Hepatocyte (in vitro differentiated cells): ENCODE measurements around the gene KCNJ14. TPM values are rescaled to one million over a fixed set of nuclear protein-coding genes. Genes with fewer than 3 reads are reported as not detected.

Source experiments
- DNase-seq: peaks from one replicate; pipeline ENCODE4 v3.0.0-alpha.2; 2016; ENCODE audit warnings: low spot score
- H2AFZ ChIP-seq: fragments of 200-600 bp; sonication (generic); 2 replicates; pipeline ENCODE4 v1.6.0; 2016; ENCODE audit warnings: antibody characterized with exemption, mild to moderate bottlenecking
- H3K27ac ChIP-seq: fragments of 200-600 bp; sonication (generic); 2 replicates; pipeline ENCODE4 v1.5.1; 2016; ENCODE audit warnings: mild to moderate bottlenecking
- H3K27me3 ChIP-seq: fragments of 200-600 bp; sonication (generic); 2 replicates; pipeline ENCODE4 v1.6.1; 2016
- H3K36me3 ChIP-seq: fragments of 200-600 bp; sonication (generic); replicated peaks from 2 replicates; pipeline ENCODE4 v1.5.1; 2016; ENCODE audit warnings: low read depth; ENCODE audit not compliant: insufficient read depth
- H3K4me1 ChIP-seq: fragments of 200-600 bp; sonication (generic); 2 replicates; pipeline ENCODE4 v1.5.1; 2016; ENCODE audit warnings: mild to moderate bottlenecking, moderate library complexity; ENCODE audit not compliant: insufficient read depth
- H3K4me2 ChIP-seq: fragments of 200-600 bp; sonication (generic); 2 replicates; pipeline ENCODE4 v1.6.0; 2016
- H3K4me3 ChIP-seq: fragments of 200-600 bp; sonication (generic); 2 replicates; pipeline ENCODE4 v1.5.1; 2016; ENCODE audit warnings: mild to moderate bottlenecking
- H3K79me2 ChIP-seq: fragments of 200-600 bp; sonication (generic); 2 replicates; pipeline ENCODE4 v1.6.0; 2017; ENCODE audit warnings: mild to moderate bottlenecking
- H3K9me2 ChIP-seq: fragments of 200-600 bp; sonication (generic); replicated peaks from 2 replicates; pipeline ENCODE4 v1.6.0; 2017; ENCODE audit warnings: mild to moderate bottlenecking; ENCODE audit not compliant: insufficient read depth
- H3K9me3 ChIP-seq: fragments of 200-600 bp; sonication (generic); 2 replicates; pipeline ENCODE4 v1.5.1; 2016; ENCODE audit warnings: low read depth, mild to moderate bottlenecking
- H4K20me1 ChIP-seq: fragments of 200-600 bp; sonication (generic); 2 replicates; pipeline ENCODE4 v1.6.0; 2016; ENCODE audit warnings: mild to moderate bottlenecking; ENCODE audit not compliant: insufficient read depth, poor library complexity, severe bottlenecking
- EZH2 ChIP-seq: fragments of 200-600 bp; sonication (generic); IDR thresholded peaks from 2 replicates; pipeline ENCODE4 v1.6.1; 2016; ENCODE audit warnings: antibody characterized with exemption, mild to moderate bottlenecking, borderline replicate concordance
- EZH2phosphoT487 ChIP-seq: fragments of 200-600 bp; sonication (generic); IDR thresholded peaks from one replicate; pipeline ENCODE4 v1.6.1; 2018; ENCODE audit warnings: antibody characterized with exemption, mild to moderate bottlenecking, low read depth, moderate library complexity; ENCODE audit not compliant: unreplicated experiment, severe bottlenecking
- whole genome bisulfite sequencing: methylation state at CpG from one replicate; pipeline ENCODE4 v1.1.6; 2016; ENCODE audit warnings: low lambda C conversion rate; ENCODE audit errors: missing lambda C conversion rate; 5-methylcytosine and 5-hydroxymethylcytosine counted together
- polyA plus RNA-seq: library from polyadenylated mRNA; unstranded; fragments of >200 nt; fragmentation: Nextera tagmentation; extraction: Ambion mirVana; gene quantifications from 2 replicates; pipeline ENCODE4 v1.2.1, GENCODE V29; 2016
- total RNA-seq: library from RNA; depleted of rRNA; stranded (reverse); fragments of >200 nt; gene quantifications from 2 replicates; pipeline ENCODE4 v1.2.3, GENCODE V29; 2014
- TF ChIP-seq, protein P1 (sequence below): fragments of 200-600 bp; sonication (generic); IDR thresholded peaks from 2 replicates; pipeline ENCODE4 v1.5.1; 2016; ENCODE audit warnings: antibody characterized with exemption, mild to moderate bottlenecking; ENCODE audit not compliant: poor library complexity

The KCNJ14 gene
- total and polyA plus RNA-seq, 2 experiments from 2014 or later, result 0.70 to 1.1 TPM

GRCh38 chr19:48511800-48512503, 56.6 kb downstream of the KCNJ14 start, which contains the start of gene LMTK3:
Gene LMTK3 (minus strand): TSS chr19:48511835. CDS start chr19:48511576, 259 bp downstream.
- H2AFZ ChIP-seq, result peak within 1 kb of the TSS; percentile 71
- 41% methylated on average over 21 of the region's 32 CpGs for WGBS

DNA sequence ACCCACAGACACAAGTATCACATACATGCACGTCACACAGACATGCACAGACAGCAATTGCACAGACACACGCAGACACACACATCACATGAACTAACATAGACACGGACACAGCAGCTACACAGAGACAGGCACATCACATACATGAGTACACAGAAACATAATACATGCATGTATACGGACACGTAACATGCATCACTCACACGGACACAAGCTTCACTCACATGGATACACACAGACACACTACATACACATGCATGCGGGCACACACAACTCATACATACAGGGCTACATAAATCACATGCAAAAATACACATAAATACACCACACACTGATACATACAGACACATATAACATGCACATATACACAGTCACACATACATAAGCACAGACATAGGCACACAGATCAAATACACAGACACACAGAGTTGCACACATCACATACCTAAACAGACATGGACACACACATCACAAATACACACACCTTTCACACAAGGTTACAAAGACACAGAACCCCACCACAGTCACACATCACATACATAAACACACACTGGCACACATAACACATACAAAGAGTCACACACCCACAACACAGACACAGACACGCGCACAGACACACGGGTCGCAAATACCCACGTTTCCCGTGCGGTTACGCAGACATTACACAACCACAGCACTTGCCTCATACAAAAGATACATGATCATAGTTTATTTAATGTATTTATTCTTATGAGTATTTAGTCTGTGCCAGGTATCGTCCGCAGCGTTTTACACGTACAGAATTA, 57.3 kb downstream of the KCNJ14 start:
- no peak overlapping the region for H2AFZ ChIP-seq
- no peaks in the 10 kb centered on the region for H4K20me1 ChIP-seq
- H3K4me3 ChIP-seq, result no peak overlapping the region
- no peaks in the 10 kb centered on the region for H3K4me1 ChIP-seq
- TF ChIP-seq EZH2phosphoT487 (no peak), EZH2 (no peak)
- TF ChIP-seq, protein P1, sequence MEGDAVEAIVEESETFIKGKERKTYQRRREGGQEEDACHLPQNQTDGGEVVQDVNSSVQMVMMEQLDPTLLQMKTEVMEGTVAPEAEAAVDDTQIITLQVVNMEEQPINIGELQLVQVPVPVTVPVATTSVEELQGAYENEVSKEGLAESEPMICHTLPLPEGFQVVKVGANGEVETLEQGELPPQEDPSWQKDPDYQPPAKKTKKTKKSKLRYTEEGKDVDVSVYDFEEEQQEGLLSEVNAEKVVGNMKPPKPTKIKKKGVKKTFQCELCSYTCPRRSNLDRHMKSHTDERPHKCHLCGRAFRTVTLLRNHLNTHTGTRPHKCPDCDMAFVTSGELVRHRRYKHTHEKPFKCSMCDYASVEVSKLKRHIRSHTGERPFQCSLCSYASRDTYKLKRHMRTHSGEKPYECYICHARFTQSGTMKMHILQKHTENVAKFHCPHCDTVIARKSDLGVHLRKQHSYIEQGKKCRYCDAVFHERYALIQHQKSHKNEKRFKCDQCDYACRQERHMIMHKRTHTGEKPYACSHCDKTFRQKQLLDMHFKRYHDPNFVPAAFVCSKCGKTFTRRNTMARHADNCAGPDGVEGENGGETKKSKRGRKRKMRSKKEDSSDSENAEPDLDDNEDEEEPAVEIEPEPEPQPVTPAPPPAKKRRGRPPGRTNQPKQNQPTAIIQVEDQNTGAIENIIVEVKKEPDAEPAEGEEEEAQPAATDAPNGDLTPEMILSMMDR, result no peak
- no peaks in the 10 kb centered on the region for H3K79me2 ChIP-seq
- no peak overlapping the region for H3K27ac ChIP-seq
- no peaks in the 10 kb centered on the region for H3K9me3 ChIP-seq
- H3K9me2 ChIP-seq, result no peaks in the 10 kb centered on the region
- peaks cover 12% of the 10 kb centered on the region for H3K27me3 ChIP-seq
- no peaks in the 10 kb centered on the region for H3K36me3 ChIP-seq
- H3K4me2 ChIP-seq, result peak overlapping the region; percentile 97
- no peak for DNase-seq
- 76% methylated on average over 19 of the region's 19 CpGs for WGBS

More at GRCh38 chr19:48511800-48512503, 56.6 kb downstream of the KCNJ14 start, which contains the start of gene LMTK3:
- Histone ChIP-seq H3K9me2 (no peaks in the 10 kb centered on the region), H3K27me3 (peaks cover 12% of the 10 kb centered on the region), H3K36me3 (no peaks in the 10 kb centered on the region), H3K79me2 (no peaks in the 10 kb centered on the region), H3K4me1 (no peaks in the 10 kb centered on the region), H3K9me3 (no peaks in the 10 kb centered on the region), H3K4me2 (peak within 1 kb of the TSS; percentile 89), H4K20me1 (no peaks in the 10 kb centered on the region), H3K27ac (no peak within 1 kb of the TSS), H3K4me3 (peak within 1 kb of the TSS; percentile 28)
- no peak for DNase-seq
- TF ChIP-seq EZH2phosphoT487 (no peak), EZH2 (no peak)
- TF ChIP-seq, protein P1, result no peak

DNA sequence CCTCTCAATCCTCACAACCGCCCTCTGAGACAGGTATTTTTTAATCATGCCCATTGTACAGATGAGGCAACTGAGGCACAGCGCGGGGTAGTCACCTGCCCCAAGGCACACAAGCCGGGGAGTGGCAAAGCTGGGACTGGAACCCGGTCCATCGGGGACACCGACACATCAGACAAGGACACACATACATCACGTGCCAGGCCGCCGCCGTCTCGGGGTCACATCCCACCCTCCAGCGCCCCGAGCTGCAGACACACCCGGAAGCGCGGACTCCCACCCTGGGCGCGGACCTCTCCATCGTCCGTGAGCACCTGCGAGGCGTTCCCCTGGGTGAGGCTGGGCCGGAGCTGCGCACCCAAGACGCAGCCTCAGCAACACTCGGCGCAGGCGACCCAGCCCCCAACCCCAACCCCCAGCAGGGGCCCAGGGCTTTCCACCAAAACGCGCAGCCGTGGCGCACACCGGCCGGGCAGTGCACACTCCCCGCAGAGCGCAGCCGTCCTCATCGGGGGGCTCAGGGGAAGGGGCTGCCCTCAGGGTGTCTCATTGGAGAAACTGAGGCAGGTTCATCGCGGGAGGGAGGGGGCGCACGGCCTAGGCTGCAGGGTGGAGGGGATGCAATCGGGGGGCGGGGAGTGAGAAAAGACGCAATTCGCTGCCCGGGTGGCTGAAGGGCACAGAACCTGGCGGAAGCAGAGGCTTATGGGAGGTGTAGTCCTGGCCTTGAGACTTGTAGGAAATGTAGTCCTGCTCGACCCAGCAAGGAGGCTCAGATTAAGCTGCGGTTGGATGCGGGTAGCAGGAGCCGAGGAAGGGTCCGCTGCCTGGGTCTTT, 58.1 kb downstream of the KCNJ14 start:
- Histone ChIP-seq H3K27me3 (peaks cover 12% of the 10 kb centered on the region), H3K4me2 (peak overlapping the region; percentile 97), H3K4me1 (no peaks in the 10 kb centered on the region), H4K20me1 (no peaks in the 10 kb centered on the region), H2AFZ (peak overlapping the region; percentile 98), H3K9me3 (no peaks in the 10 kb centered on the region), H3K79me2 (no peaks in the 10 kb centered on the region), H3K36me3 (no peaks in the 10 kb centered on the region), H3K4me3 (peak overlapping the region; percentile 90), H3K9me2 (no peaks in the 10 kb centered on the region), H3K27ac (no peak overlapping the region)
- WGBS, result 7% methylated on average over 36 of the region's 54 CpGs
- TF ChIP-seq, protein P1, result no peak
- no peak for TF ChIP-seq EZH2
- TF ChIP-seq EZH2phosphoT487, result no peak
- DNase-seq, result peak; percentile 84
